ENCODE data around the gene PANK3. TPM values are rescaled to one million over a fixed set of nuclear protein-coding genes. Genes with fewer than 3 reads are reported as not detected.
A peak's percentile ranks its signal among the peaks of the same experiment; 100 is the strongest.

PANK3 gene
- total RNA-seq: 53.0 and 57.7 TPM in 2 replicates

- Mint-ChIP-seq H3K4me1 (peaks cover 43% of the 10 kb centered on the region), H3K9me3 (no peaks in the 10 kb centered on the region), H3K4me3 (peak within 1 kb of the TSS; percentile 89), H3K27me3 (no peaks in the 10 kb centered on the region), H3K36me3 (ENCODE audit: low read depth) (peaks cover 17% of the 10 kb centered on the region), H3K27ac (peak within 1 kb of the TSS; percentile 95)
- TF ChIP-seq CTCF (IDR thresholded peaks at IDR 0.05): no peak
- ChIA-PET POLR2A (interaction anchor here (0.5 to 1.7 kb wide), 3 partner anchors 38 to 1005 kb away, joined by 3 to 8 read pairs (median 4); partner anchors contain the start of genes RARS1 and SPDL1), CTCF (no interaction called here)
- peak; percentile 65 for ATAC-seq (ENCODE audit: low read depth)
- DNase-seq: no peak
- intact Hi-C loops (cut with micrococcal nuclease): loop anchor here (1.0 kb wide), 3 partner anchors 93 to 1004 kb away; partner anchors contain the start of genes RARS1, SPDL1 and WWC1
Observed at GRCh38 chr5:168578538-168579487, at the start of gene PANK3. Gene PANK3, minus strand, starts transcription at chr5:168579368. Its CDS starts 85 bp downstream, at chr5:168579283.

GRCh38 chr5:168624850-168625364 lies 45.7 kb upstream of the PANK3 start:
- no peaks in the 10 kb centered on the region for H3K36me3 Mint-ChIP-seq (ENCODE audit: low read depth)
- DNase-seq: no peak
- no peak overlapping the region for H3K27ac Mint-ChIP-seq
- CTCF ChIA-PET: no interaction called here
- H3K27me3 Mint-ChIP-seq: peaks cover 18% of the 10 kb centered on the region
- TF ChIP-seq CTCF (IDR thresholded peaks at IDR 0.05): no peak
- no peaks in the 10 kb centered on the region for H3K9me3 Mint-ChIP-seq
- no peak overlapping the region for H3K4me3 Mint-ChIP-seq
- no peaks in the 10 kb centered on the region for H3K4me1 Mint-ChIP-seq
- intact Hi-C loops (cut with micrococcal nuclease): no loop called here
- no peak for ATAC-seq (ENCODE audit: low read depth)
- POLR2A ChIA-PET: no interaction called here

GRCh38 chr5:168620807-168621206 lies 41.6 kb upstream of the PANK3 start:
- no peak for ATAC-seq (ENCODE audit: low read depth)
- ChIA-PET POLR2A (no interaction called here), CTCF (no interaction called here)
- H3K9me3 Mint-ChIP-seq: no peaks in the 10 kb centered on the region
- H3K4me1 Mint-ChIP-seq: no peaks in the 10 kb centered on the region
- TF ChIP-seq CTCF (IDR thresholded peaks at IDR 0.05): no peak
- no peak overlapping the region for H3K4me3 Mint-ChIP-seq
- no peak overlapping the region for H3K27ac Mint-ChIP-seq
- no peak for DNase-seq
- intact Hi-C loops (cut with micrococcal nuclease): no loop called here
- no peaks in the 10 kb centered on the region for H3K36me3 Mint-ChIP-seq (ENCODE audit: low read depth)
- peaks cover 7% of the 10 kb centered on the region for H3K27me3 Mint-ChIP-seq

- peaks cover 2% of the 10 kb centered on the region for H3K9me3 Mint-ChIP-seq
- intact Hi-C loops (cut with micrococcal nuclease): no loop called here
- no peak for ATAC-seq (ENCODE audit: low read depth)
Observed at GRCh38 chr5:168614661-168615060, 35.5 kb upstream of the PANK3 start.

More at GRCh38 chr5:168614661-168615060, 35.5 kb upstream of the PANK3 start:
- no peak for DNase-seq
- H3K27me3 Mint-ChIP-seq: peaks cover 5% of the 10 kb centered on the region
- H3K36me3 Mint-ChIP-seq (ENCODE audit: low read depth): no peaks in the 10 kb centered on the region
- ChIA-PET CTCF (no interaction called here), POLR2A (no interaction called here)
- peaks cover 5% of the 10 kb centered on the region for H3K4me1 Mint-ChIP-seq
- H3K27ac Mint-ChIP-seq: no peak overlapping the region
- no peak for TF ChIP-seq CTCF (IDR thresholded peaks at IDR 0.05)
- H3K4me3 Mint-ChIP-seq: no peak overlapping the region
